ENCODE measurements around the gene LACC1.

The LACC1 gene

DNA sequence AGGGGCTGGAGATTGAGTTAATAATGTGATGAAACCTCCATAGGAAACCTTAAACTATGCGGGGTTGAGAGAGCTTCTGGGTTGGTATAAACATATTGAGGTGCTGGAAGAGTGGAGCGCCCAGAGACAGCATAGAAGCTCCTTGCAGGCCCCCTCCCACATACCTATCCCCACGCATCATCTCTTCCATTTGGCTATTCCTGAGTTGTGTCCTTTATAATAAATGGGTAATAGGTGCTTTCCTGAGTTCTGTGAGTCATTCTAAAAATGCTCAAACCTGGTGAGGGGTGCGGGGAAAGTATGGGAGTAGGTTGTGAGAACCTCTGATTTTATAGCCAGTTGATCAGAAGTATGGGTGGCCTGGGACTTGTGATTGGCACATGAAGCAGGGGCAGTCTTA lies 14.8 kb upstream of the LACC1 start:
- H3K4me3 ChIP-seq (ENCODE audit: low read depth in 1 of 2, low read length in 2 of 2), result no peak overlapping the region

GRCh38 chr13:43865892-43866291 lies 13.8 kb upstream of the LACC1 start:
- no peaks in the 10 kb centered on the region for H3K27me3 ChIP-seq (ENCODE audit: control insufficient read depth in 1 of 2, insufficient read depth in 2 of 2, low read length in 2 of 2)
- no peak overlapping the region for H3K9ac ChIP-seq (ENCODE audit: low read depth in 1 of 2, low read length in 2 of 2)
- no peaks in the 10 kb centered on the region for H3K9me3 ChIP-seq (ENCODE audit: control insufficient read depth in 1 of 2, low read length in 2 of 2)
- H3K4me1 ChIP-seq (ENCODE audit: control insufficient read depth in 1 of 2, insufficient read depth in 2 of 2, low read length in 2 of 2), result no peaks in the 10 kb centered on the region
- peaks cover 0 to 6% of the 10 kb centered on the region in 2 donors for H3K36me3 ChIP-seq (ENCODE audit: control insufficient read depth in 1 of 2, insufficient read depth in 2 of 2, low read length in 2 of 2)
- no peak overlapping the region for H3K4me3 ChIP-seq (ENCODE audit: low read depth in 1 of 2, low read length in 2 of 2)
- no peak overlapping the region for H3K27ac ChIP-seq (ENCODE audit: low read depth, low read length)

More for the DNA sequence above, 14.8 kb upstream of the LACC1 start:
- Histone ChIP-seq H3K27ac (ENCODE audit: low read depth, low read length) (no peak overlapping the region), H3K9me3 (ENCODE audit: control insufficient read depth in 1 of 2, low read length in 2 of 2) (no peaks in the 10 kb centered on the region), H3K4me1 (ENCODE audit: control insufficient read depth in 1 of 2, insufficient read depth in 2 of 2, low read length in 2 of 2) (no peaks in the 10 kb centered on the region), H3K9ac (ENCODE audit: low read depth in 1 of 2, low read length in 2 of 2) (no peak overlapping the region), H3K27me3 (ENCODE audit: control insufficient read depth in 1 of 2, insufficient read depth in 2 of 2, low read length in 2 of 2) (no peaks in the 10 kb centered on the region), H3K36me3 (ENCODE audit: control insufficient read depth in 1 of 2, insufficient read depth in 2 of 2, low read length in 2 of 2) (peaks cover 0 to 6% of the 10 kb centered on the region in 2 donors)

DNA sequence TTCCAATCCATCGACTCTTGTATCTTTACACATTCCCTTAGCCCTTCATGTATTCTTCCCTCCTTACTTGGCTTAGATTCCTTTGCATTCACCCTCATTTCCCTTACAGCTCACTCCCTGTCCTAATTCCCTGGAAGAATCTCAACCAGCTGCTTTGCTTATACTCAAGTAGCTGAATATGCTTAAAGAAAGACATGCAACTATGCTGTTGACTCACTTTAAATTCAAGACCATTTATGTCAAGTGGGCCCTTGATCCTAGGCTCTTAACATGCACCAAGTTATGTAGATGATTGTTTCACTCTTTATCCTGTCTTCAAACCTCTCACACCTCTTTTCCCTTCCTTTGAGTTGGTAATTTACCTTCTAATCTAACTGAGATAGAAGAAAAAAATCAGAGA lies 7.5 kb upstream of the LACC1 start:
- Histone ChIP-seq H3K36me3 (ENCODE audit: control insufficient read depth in 1 of 2, insufficient read depth in 2 of 2, low read length in 2 of 2) (peaks cover 0 to 7% of the 10 kb centered on the region in 2 donors), H3K9ac (ENCODE audit: low read depth in 1 of 2, low read length in 2 of 2) (no peak overlapping the region), H3K27ac (ENCODE audit: low read depth, low read length) (no peak overlapping the region), H3K27me3 (ENCODE audit: control insufficient read depth in 1 of 2, insufficient read depth in 2 of 2, low read length in 2 of 2) (no peaks in the 10 kb centered on the region), H3K4me1 (ENCODE audit: control insufficient read depth in 1 of 2, insufficient read depth in 2 of 2, low read length in 2 of 2) (no peaks in the 10 kb centered on the region), H3K4me3 (ENCODE audit: low read depth in 1 of 2, low read length in 2 of 2) (no peak overlapping the region), H3K9me3 (ENCODE audit: control insufficient read depth in 1 of 2, low read length in 2 of 2) (no peaks in the 10 kb centered on the region)

- peaks cover 7 to 10% of the 10 kb centered on the region in 2 donors for H3K4me1 ChIP-seq (ENCODE audit: control insufficient read depth in 1 of 2, insufficient read depth in 2 of 2, low read length in 2 of 2)
- no peak overlapping the region for H3K4me3 ChIP-seq (ENCODE audit: low read depth in 1 of 2, low read length in 2 of 2)
- H3K27ac ChIP-seq (ENCODE audit: low read depth, low read length), result no peak overlapping the region
- no peak overlapping the region for H3K9ac ChIP-seq (ENCODE audit: low read depth in 1 of 2, low read length in 2 of 2)
- H3K9me3 ChIP-seq (ENCODE audit: control insufficient read depth in 1 of 2, low read length in 2 of 2), result no peaks in the 10 kb centered on the region
- peaks cover 0 to 7% of the 10 kb centered on the region in 2 donors for H3K36me3 ChIP-seq (ENCODE audit: control insufficient read depth in 1 of 2, insufficient read depth in 2 of 2, low read length in 2 of 2)
- no peaks in the 10 kb centered on the region for H3K27me3 ChIP-seq (ENCODE audit: control insufficient read depth in 1 of 2, insufficient read depth in 2 of 2, low read length in 2 of 2)
Observed at GRCh38 chr13:43874504-43875092, 5.1 kb upstream of the LACC1 start.

- H3K9ac ChIP-seq (ENCODE audit: low read depth in 1 of 2, low read length in 2 of 2), result no peak overlapping the region
- peaks cover 10% of the 10 kb centered on the region in 2 donors for H3K4me1 ChIP-seq (ENCODE audit: control insufficient read depth in 1 of 2, insufficient read depth in 2 of 2, low read length in 2 of 2)
- no peak overlapping the region for H3K4me3 ChIP-seq (ENCODE audit: low read depth in 1 of 2, low read length in 2 of 2)
- no peaks in the 10 kb centered on the region for H3K27me3 ChIP-seq (ENCODE audit: control insufficient read depth in 1 of 2, insufficient read depth in 2 of 2, low read length in 2 of 2)
- no peak overlapping the region for H3K27ac ChIP-seq (ENCODE audit: low read depth, low read length)
- H3K9me3 ChIP-seq (ENCODE audit: control insufficient read depth in 1 of 2, low read length in 2 of 2), result no peaks in the 10 kb centered on the region
- H3K36me3 ChIP-seq (ENCODE audit: control insufficient read depth in 1 of 2, insufficient read depth in 2 of 2, low read length in 2 of 2), result peaks cover 0 to 7% of the 10 kb centered on the region in 2 donors
Observed at GRCh38 chr13:43876366-43876765, 3.3 kb upstream of the LACC1 start.

DNA sequence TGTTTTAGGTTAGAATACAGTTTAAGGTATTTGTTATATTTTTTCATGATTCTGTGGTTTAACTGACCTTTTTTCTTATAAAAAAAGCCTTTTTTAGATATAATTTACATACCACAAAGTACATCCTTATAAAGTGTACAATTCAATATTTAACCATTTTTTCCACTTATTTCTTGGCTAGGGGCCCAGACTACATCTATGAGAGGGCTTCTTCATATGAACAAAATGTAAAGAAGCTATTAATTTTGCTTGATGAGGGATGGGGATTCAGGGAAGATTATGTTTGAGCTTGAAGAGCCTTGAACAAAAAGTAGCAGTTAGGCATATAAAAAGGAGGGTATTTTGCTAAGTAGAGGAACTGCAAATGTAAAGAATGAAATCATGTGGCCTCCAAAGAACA lies 2.4 kb upstream of the LACC1 start:
- H3K4me1 ChIP-seq (ENCODE audit: control insufficient read depth in 1 of 2, insufficient read depth in 2 of 2, low read length in 2 of 2), result peaks cover 10% of the 10 kb centered on the region in 2 donors
- H3K4me3 ChIP-seq (ENCODE audit: low read depth in 1 of 2, low read length in 2 of 2), result no peak overlapping the region
- H3K9me3 ChIP-seq (ENCODE audit: control insufficient read depth in 1 of 2, low read length in 2 of 2), result no peaks in the 10 kb centered on the region
- H3K27me3 ChIP-seq (ENCODE audit: control insufficient read depth in 1 of 2, insufficient read depth in 2 of 2, low read length in 2 of 2), result no peaks in the 10 kb centered on the region
- H3K27ac ChIP-seq (ENCODE audit: low read depth, low read length), result no peak overlapping the region
- H3K36me3 ChIP-seq (ENCODE audit: control insufficient read depth in 1 of 2, insufficient read depth in 2 of 2, low read length in 2 of 2), result peaks cover 0 to 7% of the 10 kb centered on the region in 2 donors
- H3K9ac ChIP-seq (ENCODE audit: low read depth in 1 of 2, low read length in 2 of 2), result no peak overlapping the region

DNA sequence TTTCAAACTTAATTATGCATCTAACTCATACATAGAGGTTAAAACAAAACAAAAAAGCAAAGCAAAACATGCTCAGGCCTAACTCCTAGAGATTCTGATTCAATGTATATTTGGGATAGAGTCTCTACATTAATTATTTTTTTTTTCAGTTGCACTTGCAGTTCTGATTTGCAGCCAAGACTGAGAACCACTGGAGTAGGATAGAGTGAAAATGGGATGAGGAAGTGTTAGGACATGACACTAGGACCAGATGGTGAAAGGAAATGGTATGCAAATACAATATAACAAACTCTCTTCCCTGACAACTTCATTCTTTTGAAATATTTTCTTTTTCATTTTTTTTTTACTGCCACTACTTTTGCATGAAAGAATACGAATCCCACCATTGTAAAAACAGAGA lies 1.9 kb upstream of the LACC1 start:
- no peaks in the 10 kb centered on the region for H3K27me3 ChIP-seq (ENCODE audit: control insufficient read depth in 1 of 2, insufficient read depth in 2 of 2, low read length in 2 of 2)
- no peaks in the 10 kb centered on the region for H3K9me3 ChIP-seq (ENCODE audit: control insufficient read depth in 1 of 2, low read length in 2 of 2)
- H3K4me3 ChIP-seq (ENCODE audit: low read depth in 1 of 2, low read length in 2 of 2), result no peak overlapping the region
- H3K36me3 ChIP-seq (ENCODE audit: control insufficient read depth in 1 of 2, insufficient read depth in 2 of 2, low read length in 2 of 2), result peaks cover 0 to 6% of the 10 kb centered on the region in 2 donors
- no peak overlapping the region for H3K27ac ChIP-seq (ENCODE audit: low read depth, low read length)
- peaks cover 10% of the 10 kb centered on the region in 2 donors for H3K4me1 ChIP-seq (ENCODE audit: control insufficient read depth in 1 of 2, insufficient read depth in 2 of 2, low read length in 2 of 2)
- no peak overlapping the region for H3K9ac ChIP-seq (ENCODE audit: low read depth in 1 of 2, low read length in 2 of 2)

GRCh38 chr13:43878892-43879754 lies 581 bp upstream of the LACC1 start, which contains the start of gene CCDC122:
TSS of gene CCDC122 (minus strand) at chr13:43879740. CDS start at chr13:43869376, 10,364 bp downstream.
- H3K36me3 ChIP-seq (ENCODE audit: control insufficient read depth in 1 of 2, insufficient read depth in 2 of 2, low read length in 2 of 2), result no peaks in the 10 kb centered on the region
- peak within 1 kb of the TSS; percentile 71 to 77 for H3K9ac ChIP-seq (ENCODE audit: low read depth in 1 of 2, low read length in 2 of 2)

GRCh38 chr13:43880214-43880855 lies 631 bp downstream of the LACC1 start:
- Histone ChIP-seq H3K4me3 (ENCODE audit: low read depth in 1 of 2, low read length in 2 of 2) (peak overlapping the region; percentile 79 to 86), H3K36me3 (ENCODE audit: control insufficient read depth in 1 of 2, insufficient read depth in 2 of 2, low read length in 2 of 2) (no peaks in the 10 kb centered on the region), H3K4me1 (ENCODE audit: control insufficient read depth in 1 of 2, insufficient read depth in 2 of 2, low read length in 2 of 2) (peaks cover 10% of the 10 kb centered on the region in 2 donors), H3K9ac (ENCODE audit: low read depth in 1 of 2, low read length in 2 of 2) (peak overlapping the region; percentile 67 to 71), H3K27me3 (ENCODE audit: control insufficient read depth in 1 of 2, insufficient read depth in 2 of 2, low read length in 2 of 2) (no peaks in the 10 kb centered on the region), H3K9me3 (ENCODE audit: control insufficient read depth in 1 of 2, low read length in 2 of 2) (no peaks in the 10 kb centered on the region), H3K27ac (ENCODE audit: low read depth, low read length) (peak overlapping the region; percentile 95)

More at GRCh38 chr13:43878892-43879754, 581 bp upstream of the LACC1 start, which contains the start of gene CCDC122:
- Histone ChIP-seq H3K27me3 (ENCODE audit: control insufficient read depth in 1 of 2, insufficient read depth in 2 of 2, low read length in 2 of 2) (no peaks in the 10 kb centered on the region), H3K4me1 (ENCODE audit: control insufficient read depth in 1 of 2, insufficient read depth in 2 of 2, low read length in 2 of 2) (peaks cover 10% of the 10 kb centered on the region in 2 donors), H3K9me3 (ENCODE audit: control insufficient read depth in 1 of 2, low read length in 2 of 2) (no peaks in the 10 kb centered on the region), H3K27ac (ENCODE audit: low read depth, low read length) (peak within 1 kb of the TSS; percentile 95), H3K4me3 (ENCODE audit: low read depth in 1 of 2, low read length in 2 of 2) (peak within 1 kb of the TSS; percentile 79 to 86)

DNA sequence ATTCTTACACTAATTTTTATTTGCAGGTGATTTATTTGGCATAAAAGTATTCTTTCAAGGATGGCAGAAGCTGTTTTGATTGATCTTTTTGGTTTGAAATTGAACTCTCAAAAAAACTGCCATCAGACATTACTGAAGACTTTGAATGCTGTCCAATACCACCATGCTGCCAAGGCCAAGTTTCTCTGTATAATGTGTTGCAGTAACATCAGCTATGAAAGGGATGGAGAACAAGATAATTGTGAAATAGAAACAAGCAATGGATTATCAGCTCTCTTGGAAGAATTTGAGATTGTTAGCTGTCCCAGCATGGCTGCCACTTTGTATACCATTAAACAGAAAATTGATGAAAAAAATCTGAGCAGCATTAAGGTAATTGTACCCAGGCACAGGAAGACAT lies 1.2 kb downstream of the LACC1 start:
- Histone ChIP-seq H3K9ac (ENCODE audit: low read depth in 1 of 2, low read length in 2 of 2) (no peak overlapping the region), H3K36me3 (ENCODE audit: control insufficient read depth in 1 of 2, insufficient read depth in 2 of 2, low read length in 2 of 2) (no peaks in the 10 kb centered on the region), H3K9me3 (ENCODE audit: control insufficient read depth in 1 of 2, low read length in 2 of 2) (no peaks in the 10 kb centered on the region), H3K27me3 (ENCODE audit: control insufficient read depth in 1 of 2, insufficient read depth in 2 of 2, low read length in 2 of 2) (no peaks in the 10 kb centered on the region), H3K4me3 (ENCODE audit: low read depth in 1 of 2, low read length in 2 of 2) (no peak overlapping the region), H3K27ac (ENCODE audit: low read depth, low read length) (no peak overlapping the region), H3K4me1 (ENCODE audit: control insufficient read depth in 1 of 2, insufficient read depth in 2 of 2, low read length in 2 of 2) (peaks cover 10% of the 10 kb centered on the region in 2 donors)

Measured in duodenal mucosa (tissue), 2 donors.